ENCODE measurements around the gene ZCCHC7. TPM values are rescaled to one million over a fixed set of nuclear protein-coding genes. Genes with fewer than 3 reads are reported as not detected.

The ZCCHC7 gene
- total and polyA plus RNA-seq, 4 donors, result 3.3 to 9.7 (median 7.6) TPM

DNA sequence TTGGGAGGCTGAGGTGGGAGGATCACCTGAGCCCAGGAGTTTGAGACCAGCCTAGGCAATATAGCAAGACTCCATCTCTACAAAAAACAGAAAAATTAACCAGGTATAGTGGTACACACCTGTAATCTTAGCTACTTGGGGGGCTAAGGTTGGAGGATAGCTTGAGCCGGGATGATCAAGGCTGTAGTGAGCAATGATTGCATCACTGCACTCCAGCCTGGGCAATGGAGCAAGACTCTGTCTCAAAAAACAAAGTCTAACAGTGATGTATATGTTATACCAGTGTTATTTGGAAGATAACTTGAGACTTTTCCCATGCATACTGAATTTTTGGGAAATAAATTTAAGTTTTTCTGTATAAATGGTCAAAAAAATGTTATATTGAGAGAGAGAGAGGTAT lies 146.3 kb downstream of the ZCCHC7 start:
- Histone ChIP-seq H3K4me3 (ENCODE audit: low read depth in 1 of 3, low read length in 3 of 3) (no peak overlapping the region), H3K4me1 (ENCODE audit: control insufficient read depth in 4 of 4, insufficient read depth in 4 of 4, low read length in 3 of 4) (no peaks in the 10 kb centered on the region), H3K9ac (ENCODE audit: low read depth in 1 of 2, low read length in 2 of 2) (no peak overlapping the region), H3K27ac (ENCODE audit: low read depth in 1 of 2, low read length in 2 of 2) (no peak overlapping the region), H3K27me3 (ENCODE audit: control insufficient read depth in 4 of 4, insufficient read depth in 4 of 4, low read length in 3 of 4) (no peaks in the 10 kb centered on the region), H3K36me3 (ENCODE audit: control insufficient read depth in 4 of 4, insufficient read depth in 3 of 4, low read depth in 1 of 4, low read length in 3 of 4) (no peaks in the 10 kb centered on the region), H3K9me3 (ENCODE audit: control insufficient read depth in 4 of 4, low read length in 3 of 4) (no peaks in the 10 kb centered on the region)
- TF ChIP-seq RAD21 (IDR thresholded peaks at IDR 0.05), result no peak
- WGBS, result 95% methylated on average over 1 of the region's 1 CpG
- no peak for DNase-seq (ENCODE audit: low spot score)

DNA sequence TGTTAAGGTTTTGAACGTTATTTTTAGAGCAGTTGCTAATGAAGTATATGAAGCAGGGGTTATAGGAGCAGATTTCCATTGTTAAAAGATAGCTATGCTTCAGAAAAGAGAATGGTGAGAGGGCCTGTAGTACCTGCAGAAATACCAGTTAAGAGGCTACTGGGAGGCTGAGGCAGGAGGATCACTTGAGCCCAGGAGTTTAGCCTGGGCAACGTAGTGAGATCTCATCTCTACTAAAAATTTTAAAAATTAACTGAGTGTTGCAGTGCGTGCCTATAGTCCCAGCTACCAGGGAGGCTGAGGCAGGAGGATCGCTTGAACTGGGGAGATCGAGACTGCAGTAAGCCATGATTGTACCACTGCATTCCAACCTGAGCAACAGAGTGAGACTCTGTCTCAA lies 148.8 kb downstream of the ZCCHC7 start:
- H3K4me3 ChIP-seq (ENCODE audit: low read depth in 1 of 3, low read length in 3 of 3), result no peak overlapping the region
- TF ChIP-seq CTCF (IDR thresholded peaks at IDR 0.05; ENCODE audit: low read depth, low read length, missing input control) (no peak), TAF1 (conservative IDR thresholded peaks at IDR 0.05) (no peak), GABPA (IDR thresholded peaks at IDR 0.05 in 1 of 2, conservative IDR thresholded peaks at IDR 0.05 in 1 of 2) (no peak), MAX (IDR thresholded peaks at IDR 0.05) (no peak), RAD21 (IDR thresholded peaks at IDR 0.05) (no peak), EGR1 (IDR thresholded peaks at IDR 0.05; ENCODE audit: low read depth in 2 of 2) (no peak), YY1 (IDR thresholded peaks at IDR 0.05) (no peak), NR2F2 (IDR thresholded peaks at IDR 0.05) (no peak), HNF4A (conservative IDR thresholded peaks at IDR 0.05) (no peak), JUND (IDR thresholded peaks at IDR 0.05) (no peak), RXRA (IDR thresholded peaks at IDR 0.05) (no peak), FOXA2 (IDR thresholded peaks at IDR 0.05) (no peak)
- TF ChIP-seq, protein P1, sequence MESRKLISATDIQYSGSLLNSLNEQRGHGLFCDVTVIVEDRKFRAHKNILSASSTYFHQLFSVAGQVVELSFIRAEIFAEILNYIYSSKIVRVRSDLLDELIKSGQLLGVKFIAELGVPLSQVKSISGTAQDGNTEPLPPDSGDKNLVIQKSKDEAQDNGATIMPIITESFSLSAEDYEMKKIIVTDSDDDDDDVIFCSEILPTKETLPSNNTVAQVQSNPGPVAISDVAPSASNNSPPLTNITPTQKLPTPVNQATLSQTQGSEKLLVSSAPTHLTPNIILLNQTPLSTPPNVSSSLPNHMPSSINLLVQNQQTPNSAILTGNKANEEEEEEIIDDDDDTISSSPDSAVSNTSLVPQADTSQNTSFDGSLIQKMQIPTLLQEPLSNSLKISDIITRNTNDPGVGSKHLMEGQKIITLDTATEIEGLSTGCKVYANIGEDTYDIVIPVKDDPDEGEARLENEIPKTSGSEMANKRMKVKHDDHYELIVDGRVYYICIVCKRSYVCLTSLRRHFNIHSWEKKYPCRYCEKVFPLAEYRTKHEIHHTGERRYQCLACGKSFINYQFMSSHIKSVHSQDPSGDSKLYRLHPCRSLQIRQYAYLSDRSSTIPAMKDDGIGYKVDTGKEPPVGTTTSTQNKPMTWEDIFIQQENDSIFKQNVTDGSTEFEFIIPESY (IDR thresholded peaks at IDR 0.05), result no peak
- TF ChIP-seq, protein P2, sequence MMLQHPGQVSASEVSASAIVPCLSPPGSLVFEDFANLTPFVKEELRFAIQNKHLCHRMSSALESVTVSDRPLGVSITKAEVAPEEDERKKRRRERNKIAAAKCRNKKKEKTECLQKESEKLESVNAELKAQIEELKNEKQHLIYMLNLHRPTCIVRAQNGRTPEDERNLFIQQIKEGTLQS (IDR thresholded peaks at IDR 0.05), result no peak
- no peaks in the 10 kb centered on the region for H3K9me3 ChIP-seq (ENCODE audit: control insufficient read depth in 4 of 4, low read length in 3 of 4)
- WGBS, result 98% methylated on average over 5 of the region's 5 CpGs
- H3K27me3 ChIP-seq (ENCODE audit: control insufficient read depth in 4 of 4, insufficient read depth in 4 of 4, low read length in 3 of 4), result no peaks in the 10 kb centered on the region
- H3K9ac ChIP-seq (ENCODE audit: low read depth in 1 of 2, low read length in 2 of 2), result no peak overlapping the region
- H3K27ac ChIP-seq (ENCODE audit: low read depth in 1 of 2, low read length in 2 of 2), result no peak overlapping the region
- H3K36me3 ChIP-seq (ENCODE audit: control insufficient read depth in 4 of 4, insufficient read depth in 3 of 4, low read depth in 1 of 4, low read length in 3 of 4), result no peaks in the 10 kb centered on the region
- H3K4me1 ChIP-seq (ENCODE audit: control insufficient read depth in 4 of 4, insufficient read depth in 4 of 4, low read length in 3 of 4), result no peaks in the 10 kb centered on the region
- DNase-seq (ENCODE audit: low spot score), result no peak

GRCh38 chr9:37271679-37272078 lies 151.3 kb downstream of the ZCCHC7 start:
- Histone ChIP-seq H3K27ac (ENCODE audit: low read depth in 1 of 2, low read length in 2 of 2) (no peak overlapping the region), H3K27me3 (ENCODE audit: control insufficient read depth in 4 of 4, insufficient read depth in 4 of 4, low read length in 3 of 4) (no peaks in the 10 kb centered on the region), H3K4me1 (ENCODE audit: control insufficient read depth in 4 of 4, insufficient read depth in 4 of 4, low read length in 3 of 4) (no peaks in the 10 kb centered on the region), H3K36me3 (ENCODE audit: control insufficient read depth in 4 of 4, insufficient read depth in 3 of 4, low read depth in 1 of 4, low read length in 3 of 4) (no peaks in the 10 kb centered on the region), H3K9me3 (ENCODE audit: control insufficient read depth in 4 of 4, low read length in 3 of 4) (no peaks in the 10 kb centered on the region), H3K4me3 (ENCODE audit: low read depth in 1 of 3, low read length in 3 of 3) (no peak overlapping the region), H3K9ac (ENCODE audit: low read depth in 1 of 2, low read length in 2 of 2) (no peak overlapping the region)
- WGBS, result 96% methylated on average over 6 of the region's 6 CpGs
- no peak for DNase-seq (ENCODE audit: low spot score)
- no peak for TF ChIP-seq GABPA (IDR thresholded peaks at IDR 0.05 in 1 of 2, conservative IDR thresholded peaks at IDR 0.05 in 1 of 2)
- TF ChIP-seq HNF4G (IDR thresholded peaks at IDR 0.05), result no peak
- no peak for TF ChIP-seq NR2F2 (IDR thresholded peaks at IDR 0.05)
- no peak for TF ChIP-seq RXRA (IDR thresholded peaks at IDR 0.05)
- no peak for TF ChIP-seq JUND (IDR thresholded peaks at IDR 0.05)
- no peak for TF ChIP-seq FOXA2 (IDR thresholded peaks at IDR 0.05)
- TF ChIP-seq, protein P1 (IDR thresholded peaks at IDR 0.05), result no peak
- no peak for TF ChIP-seq FOXA1 (IDR thresholded peaks at IDR 0.05)
- no peak for TF ChIP-seq RAD21 (IDR thresholded peaks at IDR 0.05)
- no peak for TF ChIP-seq REST (IDR thresholded peaks at IDR 0.05)
- no peak for TF ChIP-seq MAX (IDR thresholded peaks at IDR 0.05)
- no peak for TF ChIP-seq SP1 (IDR thresholded peaks at IDR 0.05)
- TF ChIP-seq YY1 (IDR thresholded peaks at IDR 0.05), result no peak
- no peak for TF ChIP-seq TAF1 (conservative IDR thresholded peaks at IDR 0.05)
- no peak for TF ChIP-seq HNF4A (conservative IDR thresholded peaks at IDR 0.05)
